ENCODE measurements around the gene POFUT2.

The POFUT2 gene

DNA sequence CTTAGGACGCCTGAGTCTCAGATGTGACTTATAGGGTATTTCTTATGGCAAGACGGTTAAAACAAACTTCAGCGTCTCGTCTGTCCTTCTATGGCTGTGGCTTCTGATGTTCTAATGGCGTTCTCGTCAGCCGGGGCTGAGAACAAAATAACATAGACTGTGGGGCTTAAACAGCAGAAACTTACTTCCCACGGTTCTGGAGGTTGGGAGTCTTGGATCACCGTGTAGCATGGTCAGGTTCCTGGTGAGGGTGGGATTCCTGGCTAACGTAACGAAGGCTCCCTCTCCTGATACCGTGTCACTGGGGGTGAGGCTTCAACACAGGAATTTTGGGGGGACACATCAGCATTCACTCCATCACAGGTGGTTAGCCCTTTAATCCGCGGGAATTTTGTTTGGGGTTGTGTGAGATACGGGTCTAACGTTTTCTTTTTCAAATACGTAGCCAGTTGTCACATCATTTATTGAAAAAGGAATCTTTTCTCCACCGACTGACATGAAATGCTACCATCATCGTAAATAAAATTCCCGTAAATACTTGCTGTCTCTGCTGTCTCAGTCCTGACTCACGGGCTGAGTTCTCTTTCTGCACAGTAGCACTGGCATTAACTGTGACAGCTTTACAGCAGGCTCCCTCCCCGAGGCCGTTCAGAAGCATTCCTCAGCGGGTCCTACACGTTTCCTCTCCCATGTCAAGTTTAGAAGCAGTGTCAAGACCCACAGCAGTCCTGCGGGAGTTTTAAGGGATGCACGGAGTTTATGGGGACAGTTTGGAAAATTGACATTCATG lies 8.1 kb upstream of the POFUT2 start:
- Histone ChIP-seq H3K27ac (replicated peaks) (no peak overlapping the region), H3K27me3 (ENCODE audit: insufficient read depth, poor library complexity, severe bottlenecking) (no peaks in the 10 kb centered on the region), H3K4me3 (replicated peaks; ENCODE audit: insufficient read depth, low read length) (no peak overlapping the region)
- no peak for TF ChIP-seq POLR2AphosphoS5 (IDR thresholded peaks at IDR 0.05; ENCODE audit: low read depth)
- no peak for TF ChIP-seq GABPA (IDR thresholded peaks at IDR 0.05; ENCODE audit: low read depth)
- TF ChIP-seq, protein P1, sequence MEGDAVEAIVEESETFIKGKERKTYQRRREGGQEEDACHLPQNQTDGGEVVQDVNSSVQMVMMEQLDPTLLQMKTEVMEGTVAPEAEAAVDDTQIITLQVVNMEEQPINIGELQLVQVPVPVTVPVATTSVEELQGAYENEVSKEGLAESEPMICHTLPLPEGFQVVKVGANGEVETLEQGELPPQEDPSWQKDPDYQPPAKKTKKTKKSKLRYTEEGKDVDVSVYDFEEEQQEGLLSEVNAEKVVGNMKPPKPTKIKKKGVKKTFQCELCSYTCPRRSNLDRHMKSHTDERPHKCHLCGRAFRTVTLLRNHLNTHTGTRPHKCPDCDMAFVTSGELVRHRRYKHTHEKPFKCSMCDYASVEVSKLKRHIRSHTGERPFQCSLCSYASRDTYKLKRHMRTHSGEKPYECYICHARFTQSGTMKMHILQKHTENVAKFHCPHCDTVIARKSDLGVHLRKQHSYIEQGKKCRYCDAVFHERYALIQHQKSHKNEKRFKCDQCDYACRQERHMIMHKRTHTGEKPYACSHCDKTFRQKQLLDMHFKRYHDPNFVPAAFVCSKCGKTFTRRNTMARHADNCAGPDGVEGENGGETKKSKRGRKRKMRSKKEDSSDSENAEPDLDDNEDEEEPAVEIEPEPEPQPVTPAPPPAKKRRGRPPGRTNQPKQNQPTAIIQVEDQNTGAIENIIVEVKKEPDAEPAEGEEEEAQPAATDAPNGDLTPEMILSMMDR (IDR thresholded peaks at IDR 0.05; ENCODE audit: insufficient read depth, low read length), result no peak
- no peak for TF ChIP-seq REST (IDR thresholded peaks at IDR 0.05; ENCODE audit: insufficient replicate concordance, low read depth)
- no peak for TF ChIP-seq SPI1 (IDR thresholded peaks at IDR 0.05; ENCODE audit: borderline replicate concordance, low read depth)
- DNase-seq (ENCODE audit: low read depth in 1 of 2, low spot score in 1 of 2), result no peak

- no peak overlapping the region for H3K4me3 ChIP-seq (replicated peaks; ENCODE audit: insufficient read depth, low read length)
- DNase-seq (ENCODE audit: low read depth in 1 of 2, low spot score in 1 of 2), result no peak
- TF ChIP-seq REST (IDR thresholded peaks at IDR 0.05; ENCODE audit: insufficient replicate concordance, low read depth) (no peak), POLR2AphosphoS5 (IDR thresholded peaks at IDR 0.05; ENCODE audit: low read depth) (no peak), GABPA (IDR thresholded peaks at IDR 0.05; ENCODE audit: low read depth) (no peak), SPI1 (IDR thresholded peaks at IDR 0.05; ENCODE audit: borderline replicate concordance, low read depth) (no peak)
- TF ChIP-seq, protein P1 (IDR thresholded peaks at IDR 0.05; ENCODE audit: insufficient read depth, low read length), result no peak
- no peaks in the 10 kb centered on the region for H3K27me3 ChIP-seq (ENCODE audit: insufficient read depth, poor library complexity, severe bottlenecking)
- no peak overlapping the region for H3K27ac ChIP-seq (replicated peaks)
Observed at GRCh38 chr21:45294509-45295291, 7.0 kb upstream of the POFUT2 start.

DNA sequence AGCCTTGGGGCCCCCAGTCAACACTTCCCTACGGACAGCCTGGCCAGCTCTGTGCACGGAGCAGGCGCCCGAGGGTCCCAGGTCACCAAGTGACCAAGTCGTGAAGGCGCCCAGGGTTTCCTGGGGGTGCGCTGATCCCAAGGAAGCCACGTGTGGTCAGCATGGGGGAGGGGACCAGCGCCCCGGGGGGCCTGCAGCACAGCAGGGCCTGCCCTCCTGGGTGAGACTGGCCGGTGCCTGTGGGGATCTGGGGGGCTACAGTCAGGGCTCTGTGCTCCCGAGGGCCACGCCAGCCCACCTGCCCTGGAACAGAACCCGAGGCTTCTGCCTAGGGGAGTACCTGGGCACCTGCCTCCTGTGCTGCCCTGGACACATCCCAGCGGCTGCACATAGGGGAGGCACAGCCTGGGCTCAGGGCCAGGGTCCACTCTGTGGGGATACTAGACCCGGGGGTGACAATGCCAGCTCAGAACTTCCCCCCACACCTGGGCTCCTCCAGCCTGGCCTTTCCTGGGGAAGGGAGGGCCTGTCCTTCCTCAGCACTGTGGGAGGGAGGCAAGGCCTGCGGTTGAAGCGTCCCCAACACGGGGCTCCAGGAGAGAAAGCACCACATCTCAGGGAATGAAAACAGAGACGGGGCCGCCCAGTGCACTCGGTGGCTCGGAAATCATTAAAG lies 6.2 kb upstream of the POFUT2 start:
- Histone ChIP-seq H3K27ac (replicated peaks) (no peak overlapping the region), H3K4me3 (replicated peaks; ENCODE audit: insufficient read depth, low read length) (no peak overlapping the region), H3K27me3 (ENCODE audit: insufficient read depth, poor library complexity, severe bottlenecking) (no peaks in the 10 kb centered on the region)
- no peak for TF ChIP-seq POLR2AphosphoS5 (IDR thresholded peaks at IDR 0.05; ENCODE audit: low read depth)
- DNase-seq (ENCODE audit: low read depth in 1 of 2, low spot score in 1 of 2), result no peak

- Histone ChIP-seq H3K27me3 (ENCODE audit: insufficient read depth, poor library complexity, severe bottlenecking) (no peaks in the 10 kb centered on the region), H3K27ac (replicated peaks) (no peak overlapping the region), H3K4me3 (replicated peaks; ENCODE audit: insufficient read depth, low read length) (no peak overlapping the region)
- no peak for DNase-seq (ENCODE audit: low read depth in 1 of 2, low spot score in 1 of 2)
- TF ChIP-seq REST (IDR thresholded peaks at IDR 0.05; ENCODE audit: insufficient replicate concordance, low read depth) (no peak), SPI1 (IDR thresholded peaks at IDR 0.05; ENCODE audit: borderline replicate concordance, low read depth) (no peak), GABPA (IDR thresholded peaks at IDR 0.05; ENCODE audit: low read depth) (no peak), POLR2AphosphoS5 (IDR thresholded peaks at IDR 0.05; ENCODE audit: low read depth) (no peak)
- TF ChIP-seq, protein P1 (IDR thresholded peaks at IDR 0.05; ENCODE audit: insufficient read depth, low read length), result no peak
Observed at GRCh38 chr21:45293220-45293725, 5.6 kb upstream of the POFUT2 start.
